K562 (cell line): ENCODE results near the gene HOXA7. TPM values are rescaled to one million over a fixed set of nuclear protein-coding genes. Genes with fewer than 3 reads are reported as not detected.

ENCODE experiments used
- ATAC-seq: fragments of 200-7000 bp; cut with Tn5 transposase; 3 replicates; pipeline ENCODE4 v1.9.1; 2020; ENCODE audit warnings: moderate library complexity
- BruUV-seq: library from RNA; stranded (reverse); fragments of 400-500 nt; replicated peaks from 2 replicates; lab custom pipeline; 2021; lab: Mats Ljungman, UMichigan
- CTCF ChIA-PET: fragments of 300-600 bp; formaldehyde crosslinking; extraction: SDS; loops from one replicate; lab custom pipeline; 2021; ENCODE audit warnings: low intra/inter-chr PET ratio; lab: Yijun Ruan, JAX
- POLR2A ChIA-PET: fragments of 300-600, 350-650 bp; sonication (Branson Sonifier 250); formaldehyde crosslinking; extraction: SDS; loops from one replicate; lab custom pipeline; 2021; ENCODE audit warnings: antibody characterized with exemption, inconsistent platforms; lab: Yijun Ruan, JAX
- DNase-seq, 4 experiments: peaks; one replicate each; pipeline versions ENCODE4 v3.0.0 to v3.0.0-alpha.2; 2011 to 2018; ENCODE audit warnings: low spot score in 3 of 4, mixed read lengths in 3 of 4; ENCODE audit errors: extremely low read depth in 1 of 4
- FAIRE-seq: peaks from 2 replicates; lab custom pipeline; 2011; peaks lifted over from hg19 to GRCh38; lab: Jason Lieb, UNC
- H2AFZ ChIP-seq: 2 replicates; pipeline ENCODE4 v1.6.0; 2011; ENCODE audit warnings: low read depth, low read length, control low read depth, inconsistent platforms
- H3K27ac ChIP-seq: fragments of 200-600 bp; 3 replicates; pipeline ENCODE4 v1.8.0; 2011; ENCODE audit warnings: low read depth, mild to moderate bottlenecking, control low read depth, inconsistent platforms, low read length, moderate library complexity, mixed read lengths; ENCODE audit errors: extremely low read depth
- H3K27me3 ChIP-seq, 2 experiments: fragments of 300-600 bp in 1 of 2; 2 replicates in 1 of 2; 3 replicates in 1 of 2; pipeline versions ENCODE4 v1.6.0 to v1.8.0; 2011; ENCODE audit warnings: inconsistent platforms in 2 of 2, low read length in 2 of 2, mild to moderate bottlenecking in 1 of 2, mixed read lengths in 1 of 2, moderate library complexity in 1 of 2; ENCODE audit not compliant: control insufficient read depth in 2 of 2, insufficient read depth in 2 of 2
- H3K36me3 ChIP-seq: fragments of 300-600 bp; 3 replicates; pipeline ENCODE4 v1.8.0; 2011; ENCODE audit warnings: mild to moderate bottlenecking, low read length, inconsistent platforms; ENCODE audit not compliant: control insufficient read depth, insufficient read depth
- H3K4me1 ChIP-seq, 2 experiments: fragments of 200-600 bp in 1 of 2; replicated peaks in 1 of 2; 2 replicates in 1 of 2; 3 replicates in 1 of 2; pipeline versions ENCODE4 v1.5.1 to v1.8.0; 2011; ENCODE audit warnings: inconsistent platforms in 2 of 2, low read length in 2 of 2, mild to moderate bottlenecking in 1 of 2, mixed read lengths in 1 of 2, moderate library complexity in 1 of 2; ENCODE audit not compliant: control insufficient read depth in 2 of 2, insufficient read depth in 2 of 2
- H3K4me2 ChIP-seq: 2 replicates; pipeline ENCODE4 v1.6.1; 2011; ENCODE audit warnings: low read length, control low read depth, inconsistent platforms, mixed read lengths; ENCODE audit not compliant: insufficient read depth
- H3K4me3 ChIP-seq: fragments of 200-600 bp; sonication (generic), shearing (Covaris generic); 2 replicates; pipeline ENCODE4 v1.5.1; 2016; ENCODE audit warnings: control low read depth, inconsistent platforms
- H3K79me2 ChIP-seq: fragments of 200-600 bp; 3 replicates; pipeline ENCODE4 v1.8.0; 2011; ENCODE audit warnings: low read length, inconsistent platforms; ENCODE audit not compliant: control insufficient read depth, insufficient read depth
- H3K9ac ChIP-seq, 2 experiments: 2 replicates each; pipeline versions ENCODE4 v1.6.0 to v1.6.1; 2011; ENCODE audit warnings: low read depth in 2 of 2, low read length in 2 of 2, control low read depth in 1 of 2, inconsistent platforms in 1 of 2, mild to moderate bottlenecking in 1 of 2, mixed read lengths in 1 of 2; ENCODE audit not compliant: insufficient read depth in 1 of 2
- H3K9me1 ChIP-seq: one replicate; pipeline ENCODE4 v1.6.0; 2011; ENCODE audit warnings: inconsistent platforms, mild to moderate bottlenecking, low read length, moderate library complexity; ENCODE audit not compliant: control insufficient read depth, insufficient read depth
- H3K9me3 ChIP-seq: replicated peaks from 2 replicates; pipeline ENCODE4 v1.5.1; 2011; ENCODE audit warnings: low read depth, low read length, inconsistent platforms; ENCODE audit not compliant: control insufficient read depth, insufficient read depth
- H4K20me1 ChIP-seq: replicated peaks from 2 replicates; pipeline ENCODE4 v1.6.1; 2011; ENCODE audit warnings: low read length, inconsistent platforms, mixed read lengths; ENCODE audit not compliant: control insufficient read depth, insufficient read depth
- ARID4B ChIP-seq: sonication (generic); formaldehyde crosslinking; IDR thresholded peaks from 2 replicates; pipeline ENCODE4 v1.8.0; 2022; ENCODE audit warnings: mild to moderate bottlenecking, missing genetic modification reagents
- ATF6 ChIP-seq: sonication (generic); formaldehyde crosslinking; IDR thresholded peaks from 2 replicates; pipeline ENCODE4 v1.4.0; 2020; ENCODE audit warnings: mild to moderate bottlenecking, missing genetic modification reagents
- EGR1 ChIP-seq: fragments of 450-650 bp; conservative IDR thresholded peaks from 2 replicates; pipeline ENCODE4 v1.6.1; 2017; ENCODE audit warnings: mild to moderate bottlenecking
- EP300 ChIP-seq: IDR thresholded peaks from 2 replicates; pipeline ENCODE4 v1.6.1; 2012; ENCODE audit warnings: low read length, improper control_type of control experiment
- ESRRA ChIP-seq: fragments of 450-650 bp; IDR thresholded peaks from 2 replicates; pipeline ENCODE4 v1.6.1; 2014; ENCODE audit warnings: low read depth, mild to moderate bottlenecking, moderate library complexity, borderline replicate concordance
- HEY1 ChIP-seq: fragments of 250-450 bp; sonication (Bioruptor Pico); IDR thresholded peaks from 2 replicates; pipeline ENCODE4 v1.5.0; 2020; ENCODE audit warnings: mild to moderate bottlenecking, moderate library complexity, borderline replicate concordance
- NFATC3 ChIP-seq: fragments of 450-650 bp; IDR thresholded peaks from 2 replicates; pipeline ENCODE4 v1.6.1; 2017; ENCODE audit warnings: mild to moderate bottlenecking
- RFX7 ChIP-seq: fragments of 250-450 bp; sonication (Bioruptor Pico); IDR thresholded peaks from 2 replicates; pipeline ENCODE4 v1.5.1; 2021; ENCODE audit warnings: mild to moderate bottlenecking
- RNF2 ChIP-seq: sonication (generic); IDR thresholded peaks from 2 replicates; pipeline ENCODE4 v1.6.1; 2016
- XRCC5 ChIP-seq: fragments of 200-400 bp; formaldehyde crosslinking; IDR thresholded peaks from 2 replicates; pipeline ENCODE4 v1.6.1; 2017; ENCODE audit warnings: low read depth, mild to moderate bottlenecking, low read length
- ZFP91 ChIP-seq: sonication (generic); formaldehyde crosslinking; IDR thresholded peaks from 2 replicates; pipeline ENCODE4 v1.8.0; 2022; ENCODE audit warnings: mild to moderate bottlenecking, missing genetic modification reagents
- ZKSCAN3 ChIP-seq: fragments of 250-450 bp; sonication (Bioruptor Pico); IDR thresholded peaks from 2 replicates; pipeline ENCODE4 v1.4.0; 2020
- ZNF717 ChIP-seq: fragments of 250-450 bp; sonication (Bioruptor Pico); IDR thresholded peaks from 2 replicates; pipeline ENCODE4 v1.5.0; 2021
- WGBS: fragments of 100-300 bp; shearing (Covaris generic); methylation state at CpG from one replicate; pipeline ENCODE4 v1.1.6; 2016; ENCODE audit warnings: low coverage, mixed read lengths; ENCODE audit not compliant: insufficient coverage; ENCODE audit errors: missing lambda C conversion rate; 5-methylcytosine and 5-hydroxymethylcytosine counted together
- in situ Hi-C: fragments of 300-500 bp; cut with MboI; formaldehyde crosslinking; loops from 4 replicates; pipeline ENCODE4 v1.15.0; 2018; ENCODE audit warnings: inconsistent platforms, mixed read lengths
- intact Hi-C: fragments of 100-400 bp; cut with micrococcal nuclease; formaldehyde crosslinking; loops from 2 replicates; pipeline ENCODE4 v1.14.2; 2022
- polyA plus RNA-seq, 8 experiments: library from polyadenylated mRNA; depleted of rRNA in 4 of 8; stranded (reverse) in 5 of 8; unstranded in 3 of 8; fragments of >200 nt; fragmentation: Nextera tagmentation in 2 of 8; fragmentation: Illumina TruSeq in 1 of 8; extraction: Ambion mirVana in 2 of 8; extraction: Trizol in 1 of 8; gene quantifications; 2 replicates each; pipeline versions ENCODE4 v1.2.1 to v1.2.3, GENCODE V29; 2011 to 2014; ENCODE audit warnings: inconsistent platforms in 1 of 8, missing spikeins in 1 of 8
- total RNA-seq, 7 experiments: library from RNA; depleted of rRNA in 6 of 7; stranded (reverse); fragments of >200 nt in 6 of 7; fragmentation: Illumina TruSeq in 2 of 7; extraction: Trizol in 2 of 7; gene quantifications; 2 replicates each; pipeline versions ENCODE4 v1.2.1 to v1.2.3, GENCODE V29; 2011 to 2021; ENCODE audit warnings: low replicate concordance in 1 of 7

The HOXA7 gene
- total and polyA plus RNA-seq, 9 of the 15 experiments (the other 6 are each of a cell fraction or from before 2014, with no cell fraction given) = not detected

- peaks cover 55 to 91% of the 10 kb centered on the region in 2 experiments for H3K27me3 ChIP-seq
- no peaks in the 10 kb centered on the region for H3K36me3 ChIP-seq
- no peaks in the 10 kb centered on the region for H3K9me3 ChIP-seq
- no peak overlapping the region for H3K4me2 ChIP-seq
- H3K27ac ChIP-seq = no peak overlapping the region
- H3K9me1 ChIP-seq = no peaks in the 10 kb centered on the region
- POLR2A ChIA-PET = interaction anchor here (0.6 to 1.0 kb wide), 3 partner anchors 10 to 22 kb away, joined by 3 to 5 read pairs (median 4); no protein-coding TSS in a partner anchor
- ATAC-seq (no peak), FAIRE-seq (no peak), DNase-seq (no peak)
- no peak overlapping the region for H2AFZ ChIP-seq
- no peaks in the 10 kb centered on the region for H4K20me1 ChIP-seq
- H3K9ac ChIP-seq = no peak overlapping the region
- in situ Hi-C loops (loop anchor here (10.0 to 25.0 kb wide), 4 partner anchors 295 to 1263 kb away; no protein-coding TSS in a partner anchor), intact Hi-C loops (no loop called here)
- no peaks in the 10 kb centered on the region for H3K79me2 ChIP-seq
- TF ChIP-seq RFX7 (CRISPR knock-in tag) (no peak), XRCC5 (no peak), ZNF717 (CRISPR knock-in tag) (no peak), ZFP91 (CRISPR knock-in tag) (no peak), NFATC3 (no peak), ZKSCAN3 (no peak), HEY1 (no peak), ATF6 (no peak), EP300 (no peak), RNF2 (no peak), ARID4B (CRISPR knock-in tag) (no peak), EGR1 (no peak), ESRRA (no peak)
- H3K4me1 ChIP-seq = peaks cover 0 to 22% of the 10 kb centered on the region in 2 experiments; a peak in 2 of 5 replicates
- no peak overlapping the region for H3K4me3 ChIP-seq
- WGBS = 5% methylated on average over 13 of the region's 13 CpGs
- BruUV-seq = no TSS peak
- CTCF ChIA-PET = interaction anchor here (0.5 to 0.6 kb wide), 2 partner anchors 17 to 1890 kb away, joined by 3 read pairs; no protein-coding TSS in a partner anchor
Measured at GRCh38 chr7:27149842-27150567, 6.5 kb downstream of the HOXA7 start.
